ENCODE measurements around the gene RIOX2.

- TF ChIP-seq, protein P1, sequence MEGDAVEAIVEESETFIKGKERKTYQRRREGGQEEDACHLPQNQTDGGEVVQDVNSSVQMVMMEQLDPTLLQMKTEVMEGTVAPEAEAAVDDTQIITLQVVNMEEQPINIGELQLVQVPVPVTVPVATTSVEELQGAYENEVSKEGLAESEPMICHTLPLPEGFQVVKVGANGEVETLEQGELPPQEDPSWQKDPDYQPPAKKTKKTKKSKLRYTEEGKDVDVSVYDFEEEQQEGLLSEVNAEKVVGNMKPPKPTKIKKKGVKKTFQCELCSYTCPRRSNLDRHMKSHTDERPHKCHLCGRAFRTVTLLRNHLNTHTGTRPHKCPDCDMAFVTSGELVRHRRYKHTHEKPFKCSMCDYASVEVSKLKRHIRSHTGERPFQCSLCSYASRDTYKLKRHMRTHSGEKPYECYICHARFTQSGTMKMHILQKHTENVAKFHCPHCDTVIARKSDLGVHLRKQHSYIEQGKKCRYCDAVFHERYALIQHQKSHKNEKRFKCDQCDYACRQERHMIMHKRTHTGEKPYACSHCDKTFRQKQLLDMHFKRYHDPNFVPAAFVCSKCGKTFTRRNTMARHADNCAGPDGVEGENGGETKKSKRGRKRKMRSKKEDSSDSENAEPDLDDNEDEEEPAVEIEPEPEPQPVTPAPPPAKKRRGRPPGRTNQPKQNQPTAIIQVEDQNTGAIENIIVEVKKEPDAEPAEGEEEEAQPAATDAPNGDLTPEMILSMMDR (conservative IDR thresholded peaks at IDR 0.05 in 1 of 2, IDR thresholded peaks at IDR 0.05 in 1 of 2; ENCODE audit: extremely low read depth in 1 of 2, insufficient read depth in 1 of 2, low read depth in 1 of 2, low read length in 2 of 2): no peak
- no peak for TF ChIP-seq EZH2 (IDR thresholded peaks at IDR 0.05; ENCODE audit: borderline replicate concordance, low read length)
These were observed 32.2 kb downstream of the RIOX2 start for GRCh38 chr3:97940034-97940433.

All from mammary epithelial cell (primary cell).